ENCODE data around the gene ADAM17. TPM values are rescaled to one million over a fixed set of nuclear protein-coding genes. Genes with fewer than 3 reads are reported as not detected.

ADAM17 gene
- total and polyA plus RNA-seq, 8 donors: 4.0 to 46.1 (median 16.8) TPM

DNA sequence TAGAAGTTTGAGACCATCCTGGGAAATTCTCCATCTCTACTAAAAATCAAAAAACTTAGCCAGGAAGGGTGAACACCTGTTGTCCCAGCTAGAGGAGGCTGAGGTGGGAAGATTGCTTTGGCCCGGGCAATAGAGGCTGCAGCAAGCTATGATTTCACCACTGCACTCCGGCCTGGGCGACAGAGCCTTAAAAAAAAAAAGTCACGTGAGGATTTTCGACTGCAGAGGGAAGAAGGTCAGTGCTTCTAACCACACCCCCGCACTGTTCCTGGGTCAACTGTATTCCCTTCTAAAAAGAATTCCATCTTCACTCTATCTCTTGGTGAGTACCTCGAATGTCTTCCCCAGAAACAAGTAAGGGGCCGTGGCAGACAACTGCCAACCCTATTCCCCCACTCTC is 31.3 kb downstream of the ADAM17 start:
- DNase-seq: no peak
- intact Hi-C loops (cut with DNase I; ENCODE audit: low total_unique reads): no loop called here
- peaks cover 0 to 13% (median 5%) of the 10 kb centered on the region in 4 donors for H3K4me1 ChIP-seq
- H3K27ac ChIP-seq: no peak overlapping the region
- 92 to 97% (median 94%) methylated on average over 8 of the region's 8 CpGs for WGBS, 5 donors
- no peaks in the 10 kb centered on the region for H3K27me3 ChIP-seq
- H3K9me3 ChIP-seq: no peaks in the 10 kb centered on the region
- peaks cover 22 to 91% (median 81%) of the 10 kb centered on the region in 4 donors for H3K36me3 ChIP-seq
- no peak overlapping the region for H3K4me3 ChIP-seq
- TF ChIP-seq POLR2A (IDR thresholded peaks at IDR 0.05): no peak
- no peak for TF ChIP-seq POLR2AphosphoS5 (IDR thresholded peaks at IDR 0.05)
- TF ChIP-seq CTCF (IDR thresholded peaks at IDR 0.05): no peak
- TF ChIP-seq EP300 (IDR thresholded peaks at IDR 0.05): no peak

- no peak for DNase-seq
- no peaks in the 10 kb centered on the region for H3K27me3 ChIP-seq
- intact Hi-C loops (cut with DNase I; ENCODE audit: low total_unique reads): no loop called here
- H3K9me3 ChIP-seq: no peaks in the 10 kb centered on the region
- no peak for TF ChIP-seq POLR2AphosphoS5 (IDR thresholded peaks at IDR 0.05)
- TF ChIP-seq EP300 (IDR thresholded peaks at IDR 0.05): no peak
- TF ChIP-seq POLR2A (IDR thresholded peaks at IDR 0.05): no peak
- TF ChIP-seq CTCF (IDR thresholded peaks at IDR 0.05): no peak
- H3K36me3 ChIP-seq: peaks cover 18 to 95% (median 86%) of the 10 kb centered on the region in 4 donors
- no peak overlapping the region for H3K4me3 ChIP-seq
- peaks cover 0 to 4% (median 0%) of the 10 kb centered on the region in 4 donors for H3K4me1 ChIP-seq
- H3K27ac ChIP-seq: no peak overlapping the region
- 97 to 100% (median 98%) methylated on average over 2 of the region's 2 CpGs for WGBS, 5 donors
Observed at GRCh38 chr2:9519250-9519649, 36.4 kb downstream of the ADAM17 start.

DNA sequence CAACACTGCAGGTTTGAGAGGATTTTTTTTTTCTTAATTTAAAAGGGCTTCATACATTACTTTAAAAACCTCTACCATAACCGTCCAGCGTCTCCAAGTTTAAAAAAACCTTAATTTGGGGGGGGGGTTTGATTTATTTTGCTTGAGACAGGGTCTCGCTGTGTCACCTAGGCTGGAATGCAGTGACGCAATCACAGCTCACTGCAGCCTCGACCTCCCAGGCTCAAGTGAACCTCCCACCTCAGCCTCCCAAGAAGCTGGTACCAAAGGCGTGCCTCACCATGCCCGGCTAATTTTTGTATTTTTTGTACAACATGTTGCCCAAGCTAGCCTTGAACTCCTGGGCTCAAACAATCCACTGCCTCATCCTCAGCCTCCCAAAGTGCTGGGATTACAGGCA is 36.9 kb downstream of the ADAM17 start:
- intact Hi-C loops (cut with DNase I; ENCODE audit: low total_unique reads): no loop called here
- no peak for DNase-seq
- no peak overlapping the region for H3K27ac ChIP-seq
- TF ChIP-seq POLR2AphosphoS5 (IDR thresholded peaks at IDR 0.05) (no peak), EP300 (IDR thresholded peaks at IDR 0.05) (no peak), CTCF (IDR thresholded peaks at IDR 0.05) (no peak), POLR2A (IDR thresholded peaks at IDR 0.05) (no peak)
- H3K27me3 ChIP-seq: no peaks in the 10 kb centered on the region
- no peaks in the 10 kb centered on the region for H3K9me3 ChIP-seq
- WGBS, 5 donors: 93 to 97% (median 96%) methylated on average over 7 of the region's 7 CpGs
- peaks cover 13 to 93% (median 83%) of the 10 kb centered on the region in 4 donors for H3K36me3 ChIP-seq
- no peak overlapping the region for H3K4me3 ChIP-seq
- peaks cover 0 to 4% (median 0%) of the 10 kb centered on the region in 4 donors for H3K4me1 ChIP-seq

- WGBS, 5 donors: 54 to 79% (median 62%) methylated on average over 3 of the region's 3 CpGs
- Histone ChIP-seq H3K9me3 (no peaks in the 10 kb centered on the region), H3K4me3 (no peak overlapping the region), H3K27me3 (no peaks in the 10 kb centered on the region), H3K36me3 (peaks cover 13 to 93% (median 83%) of the 10 kb centered on the region in 4 donors), H3K27ac (no peak overlapping the region), H3K4me1 (peaks cover 0 to 4% (median 0%) of the 10 kb centered on the region in 4 donors)
- intact Hi-C loops (cut with DNase I; ENCODE audit: low total_unique reads): no loop called here
- DNase-seq: no peak
- no peak for TF ChIP-seq POLR2AphosphoS5 (IDR thresholded peaks at IDR 0.05)
- no peak for TF ChIP-seq EP300 (IDR thresholded peaks at IDR 0.05)
- no peak for TF ChIP-seq CTCF (IDR thresholded peaks at IDR 0.05)
- TF ChIP-seq POLR2A (IDR thresholded peaks at IDR 0.05): no peak
Observed at GRCh38 chr2:9518163-9518562, 37.5 kb downstream of the ADAM17 start.
